ENCODE measurements around the gene MAP4K4.

DNA sequence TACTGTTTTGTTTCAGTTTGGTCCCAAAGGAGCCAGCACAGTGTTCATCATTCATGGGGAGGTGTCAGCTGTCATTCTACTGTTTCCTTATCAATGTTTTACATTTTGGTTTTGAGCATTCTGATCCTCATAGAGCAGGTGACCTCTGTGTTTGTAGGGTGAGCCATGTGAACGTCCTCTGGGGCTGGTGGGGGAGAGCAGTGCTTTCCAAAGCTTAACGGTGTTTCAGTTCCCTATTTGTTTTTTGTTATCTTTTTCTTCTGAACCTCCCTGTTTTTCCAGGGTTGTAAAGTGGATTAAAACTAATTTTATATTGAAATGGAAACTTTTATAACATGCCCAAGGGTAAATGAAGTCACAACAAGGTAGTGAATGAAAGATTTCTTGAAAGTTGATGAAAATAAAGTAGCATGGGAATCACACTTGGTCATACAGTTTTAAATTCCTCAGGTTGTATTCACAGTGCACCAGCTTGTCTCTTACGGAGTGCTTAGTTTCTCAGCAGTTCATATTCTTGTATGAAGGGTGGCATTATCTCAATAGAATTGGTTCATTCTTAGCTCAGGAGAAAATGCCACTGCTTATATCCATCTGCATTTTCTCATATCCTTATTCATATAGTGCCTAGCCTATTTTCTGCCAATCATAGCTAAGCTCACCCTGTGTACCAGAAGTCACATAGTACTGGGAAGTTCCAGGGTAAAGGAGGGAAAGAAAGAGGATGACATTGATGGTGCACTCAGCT, 54.5 kb downstream of the MAP4K4 start:
- TF ChIP-seq, protein P1, sequence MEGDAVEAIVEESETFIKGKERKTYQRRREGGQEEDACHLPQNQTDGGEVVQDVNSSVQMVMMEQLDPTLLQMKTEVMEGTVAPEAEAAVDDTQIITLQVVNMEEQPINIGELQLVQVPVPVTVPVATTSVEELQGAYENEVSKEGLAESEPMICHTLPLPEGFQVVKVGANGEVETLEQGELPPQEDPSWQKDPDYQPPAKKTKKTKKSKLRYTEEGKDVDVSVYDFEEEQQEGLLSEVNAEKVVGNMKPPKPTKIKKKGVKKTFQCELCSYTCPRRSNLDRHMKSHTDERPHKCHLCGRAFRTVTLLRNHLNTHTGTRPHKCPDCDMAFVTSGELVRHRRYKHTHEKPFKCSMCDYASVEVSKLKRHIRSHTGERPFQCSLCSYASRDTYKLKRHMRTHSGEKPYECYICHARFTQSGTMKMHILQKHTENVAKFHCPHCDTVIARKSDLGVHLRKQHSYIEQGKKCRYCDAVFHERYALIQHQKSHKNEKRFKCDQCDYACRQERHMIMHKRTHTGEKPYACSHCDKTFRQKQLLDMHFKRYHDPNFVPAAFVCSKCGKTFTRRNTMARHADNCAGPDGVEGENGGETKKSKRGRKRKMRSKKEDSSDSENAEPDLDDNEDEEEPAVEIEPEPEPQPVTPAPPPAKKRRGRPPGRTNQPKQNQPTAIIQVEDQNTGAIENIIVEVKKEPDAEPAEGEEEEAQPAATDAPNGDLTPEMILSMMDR (conservative IDR thresholded peaks at IDR 0.05; ENCODE audit: low read depth, low read length): no peak
- TF ChIP-seq EZH2 (IDR thresholded peaks at IDR 0.05; ENCODE audit: low read length, unreplicated experiment): no peak

Data from PC-3 (cell line).